Limb (tissue), 2 donors: ENCODE results near the gene COPS7A.
"Not testable (repeated sequence)": the region's sequence is repeated elsewhere in the genome, so short reads cannot be mapped to it uniquely, and the experiment has no call there.

Source experiments
- DNase-seq, 2 donors: peaks; one replicate each; pipeline ENCODE4 v3.0.0-alpha.2; 2016; ENCODE audit errors: extremely low spot score in 2 of 2

The COPS7A gene

DNA sequence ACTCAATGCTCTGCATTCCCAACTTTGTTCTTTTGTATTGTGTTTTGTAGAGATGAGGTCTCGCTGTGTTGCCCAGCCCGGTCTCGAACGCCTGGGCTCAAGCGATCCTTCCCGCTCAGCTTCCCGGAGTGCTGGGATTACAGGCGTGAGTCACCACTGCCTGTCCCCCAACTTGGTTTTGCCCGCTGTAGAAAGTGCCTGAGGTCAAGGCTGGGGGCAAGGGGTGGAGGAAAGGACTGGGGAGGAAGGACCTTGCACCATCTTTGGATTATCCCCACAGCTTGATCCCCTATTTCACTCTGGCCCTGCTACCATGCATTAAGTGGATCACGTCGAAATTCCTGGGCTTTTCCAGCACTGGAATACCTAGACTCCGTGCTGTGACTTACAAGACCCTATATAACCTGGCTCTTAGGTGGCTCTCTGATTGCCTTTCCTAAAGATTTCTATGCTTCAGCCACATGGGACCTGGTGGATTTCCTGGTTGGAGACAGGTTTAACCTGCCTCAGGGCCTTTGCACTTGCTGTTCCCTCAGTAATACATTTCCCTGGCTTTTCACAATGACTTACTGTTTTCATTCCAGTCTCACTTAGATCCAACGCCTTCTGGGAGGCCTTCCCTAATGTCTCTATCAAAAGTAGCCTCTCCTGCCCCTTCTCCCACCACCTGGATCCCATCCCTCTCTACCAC, 22.6 kb upstream of the COPS7A start:
- no peak for DNase-seq

GRCh38 chr12:6703631-6704030, 20.2 kb upstream of the COPS7A start:
- DNase-seq: no peak

DNA sequence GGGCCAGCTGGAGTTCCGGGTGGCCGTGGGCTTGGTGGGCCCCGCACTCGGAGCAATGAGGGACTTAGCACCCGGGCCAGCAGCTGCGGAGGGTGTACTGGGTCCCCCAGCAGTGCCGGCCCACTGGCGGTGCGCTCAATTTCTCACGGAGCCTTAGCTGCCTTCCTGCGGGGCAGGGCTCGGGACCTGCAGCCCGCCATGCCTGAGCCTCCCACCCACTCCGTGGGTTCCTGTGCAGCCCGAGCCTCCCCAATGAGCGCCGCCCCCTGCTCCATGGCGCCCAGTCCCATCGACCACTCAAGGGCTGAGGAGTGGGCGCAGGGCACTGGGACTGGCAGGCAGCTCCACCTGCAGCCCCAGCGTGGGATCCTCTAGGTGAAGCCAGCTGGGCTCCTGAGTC, 15.5 kb upstream of the COPS7A start:
- not testable (repeated sequence) for DNase-seq

- DNase-seq: no peak
Observed at GRCh38 chr12:6708960-6709394, 14.9 kb upstream of the COPS7A start.

DNA sequence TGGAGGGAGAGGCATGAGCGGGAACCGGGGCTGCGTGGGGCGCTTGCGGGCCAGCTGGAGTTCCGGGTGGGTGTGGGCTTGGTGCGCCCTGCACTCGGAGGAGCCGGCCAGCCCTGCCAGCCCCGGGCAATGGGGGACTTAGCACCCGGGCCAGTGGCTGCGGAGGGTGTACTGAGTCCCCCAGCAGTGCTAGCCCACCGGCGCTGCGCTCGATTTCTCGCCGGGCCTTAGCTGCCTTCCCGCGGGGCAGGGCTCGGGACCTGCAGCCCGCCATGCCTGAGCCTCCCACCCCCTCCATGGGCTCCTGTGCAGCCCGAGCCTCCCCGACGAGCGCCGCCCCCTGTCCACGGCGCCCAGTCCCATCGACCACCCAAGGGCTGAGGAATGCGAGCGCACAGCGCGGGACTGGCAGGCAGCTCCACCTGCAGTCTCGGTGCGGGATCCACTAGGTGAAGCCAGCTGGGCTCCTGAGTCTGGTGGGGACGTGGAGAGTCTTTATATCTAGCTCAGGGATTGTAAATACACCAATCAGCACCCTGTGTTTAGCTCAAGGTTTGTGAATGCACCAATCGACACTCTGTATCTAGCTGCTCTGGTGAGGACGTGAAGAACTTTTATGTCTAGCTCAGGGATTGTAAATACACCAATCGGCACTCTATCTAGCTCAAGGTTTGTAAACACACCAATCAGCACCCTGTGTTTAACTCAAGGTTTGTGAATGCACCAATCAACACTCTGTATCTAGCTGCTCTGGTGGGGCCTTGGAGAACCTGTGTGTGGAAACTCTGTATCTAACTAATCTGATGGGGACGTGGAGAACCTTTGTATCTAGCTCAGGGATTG, 7.6 kb upstream of the COPS7A start:
- not testable (repeated sequence) for DNase-seq

DNA sequence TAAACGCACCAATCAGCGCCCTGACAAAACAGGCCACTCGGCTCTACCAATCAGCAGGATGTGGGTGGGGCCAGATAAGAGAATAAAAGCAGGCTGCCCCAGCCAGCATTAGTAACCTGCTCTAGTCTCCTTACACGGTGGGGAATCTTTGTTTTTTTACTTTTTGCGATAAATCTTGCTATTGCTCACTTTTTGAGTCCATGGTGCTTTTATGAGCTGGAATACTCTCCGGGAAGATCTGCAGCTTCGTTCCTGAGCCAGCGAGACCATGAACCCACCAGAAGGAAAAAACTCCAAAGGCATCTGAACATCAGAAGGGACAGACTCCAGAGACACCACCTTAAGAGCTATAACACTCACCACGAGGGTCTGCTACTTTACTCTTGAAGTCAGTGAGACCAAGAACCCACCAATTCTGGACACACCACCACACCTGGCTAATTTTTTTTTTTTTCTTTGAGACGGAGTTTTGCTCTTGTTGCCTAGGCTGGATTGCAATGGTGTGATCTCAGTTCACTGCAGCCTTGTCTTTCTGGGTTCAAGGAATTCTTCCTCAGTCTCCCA, 6.9 kb upstream of the COPS7A start:
- no peak for DNase-seq

DNA sequence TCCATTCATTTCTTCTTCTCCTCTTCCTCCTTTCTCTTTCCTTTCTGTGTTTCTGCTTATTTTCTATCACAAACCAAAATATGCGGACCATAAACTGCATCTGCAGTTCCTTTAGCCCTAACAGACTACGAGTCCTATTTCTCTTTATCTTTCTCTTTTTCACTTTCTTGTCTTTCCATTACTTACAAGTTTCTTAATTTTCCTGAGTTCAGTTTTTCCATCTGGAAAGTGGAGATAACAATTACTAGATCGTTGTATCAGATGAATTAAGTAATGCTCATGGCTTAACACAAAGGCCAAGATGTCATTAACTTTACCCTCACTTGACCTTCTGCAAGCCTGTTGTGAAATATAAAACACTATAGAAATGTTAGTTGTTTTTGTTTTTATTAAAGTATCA, 983 bp upstream of the COPS7A start:
- no peak for DNase-seq

DNA sequence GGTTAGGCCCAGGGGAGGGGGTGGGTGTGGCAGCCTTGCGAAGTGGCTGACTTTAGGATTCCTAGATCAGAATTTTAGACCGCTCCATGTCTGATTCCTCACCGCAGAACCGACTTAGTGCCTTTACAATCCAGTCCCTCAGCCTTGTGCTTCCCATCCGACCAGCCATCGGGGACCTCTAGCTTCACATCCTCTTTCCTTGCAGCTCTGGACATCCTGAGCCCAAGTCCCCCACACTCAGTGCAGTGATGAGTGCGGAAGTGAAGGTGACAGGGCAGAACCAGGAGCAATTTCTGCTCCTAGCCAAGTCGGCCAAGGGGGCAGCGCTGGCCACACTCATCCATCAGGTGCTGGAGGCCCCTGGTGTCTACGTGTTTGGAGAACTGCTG, 557 bp downstream of the COPS7A start:
- DNase-seq: no peak

DNA sequence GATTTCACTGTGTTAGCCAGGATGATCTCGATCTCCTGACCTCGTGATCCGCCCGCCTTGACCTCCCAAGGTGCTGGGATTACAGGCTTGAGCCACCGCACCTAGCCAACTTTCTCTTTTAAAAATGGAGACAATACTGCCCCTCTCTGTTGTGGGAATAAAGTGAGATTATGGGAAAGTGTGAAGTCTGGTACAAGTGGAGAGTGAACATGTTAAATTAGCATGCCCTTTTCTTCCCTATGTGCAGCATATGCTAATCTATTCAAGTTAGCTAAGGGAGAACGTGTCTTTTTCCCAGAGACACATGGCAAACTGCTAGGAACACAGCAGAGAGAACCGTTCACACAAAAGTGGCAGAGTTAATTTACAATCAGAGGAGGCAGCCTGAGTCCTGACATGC, 1.5 kb downstream of the COPS7A start:
- DNase-seq: no peak

GRCh38 chr12:6729186-6729585, 5.3 kb downstream of the COPS7A start:
- DNase-seq: no peak

DNA sequence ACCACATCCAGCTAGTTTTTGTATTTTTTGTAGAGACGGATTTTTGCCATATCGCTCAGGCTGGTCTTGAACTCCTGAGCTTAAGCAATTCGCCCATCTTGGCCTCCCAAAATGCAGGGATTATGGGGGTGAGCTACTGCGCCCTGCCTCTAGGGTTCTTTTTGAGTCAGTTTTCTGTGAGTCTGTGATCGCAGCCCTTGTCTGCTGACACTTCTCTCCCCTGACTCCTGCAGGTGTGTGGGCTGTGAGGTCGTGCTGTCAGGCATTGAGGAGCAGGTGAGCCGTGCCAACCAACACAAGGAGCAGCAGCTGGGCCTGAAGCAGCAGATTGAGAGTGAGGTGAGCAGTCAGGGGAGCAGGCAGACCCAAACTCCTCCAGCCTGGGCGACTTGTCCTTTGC, 6.3 kb downstream of the COPS7A start:
- DNase-seq: no peak

- no peak for DNase-seq
Observed at GRCh38 chr12:6734506-6735387, 10.9 kb downstream of the COPS7A start.

GRCh38 chr12:6735448-6736191, 11.8 kb downstream of the COPS7A start:
- peak; percentile 62 to 69 for DNase-seq

GRCh38 chr12:6736754-6737153, 12.9 kb downstream of the COPS7A start:
- DNase-seq: no peak

GRCh38 chr12:6742080-6742479, 18.2 kb downstream of the COPS7A start:
- DNase-seq: not testable (repeated sequence)

DNA sequence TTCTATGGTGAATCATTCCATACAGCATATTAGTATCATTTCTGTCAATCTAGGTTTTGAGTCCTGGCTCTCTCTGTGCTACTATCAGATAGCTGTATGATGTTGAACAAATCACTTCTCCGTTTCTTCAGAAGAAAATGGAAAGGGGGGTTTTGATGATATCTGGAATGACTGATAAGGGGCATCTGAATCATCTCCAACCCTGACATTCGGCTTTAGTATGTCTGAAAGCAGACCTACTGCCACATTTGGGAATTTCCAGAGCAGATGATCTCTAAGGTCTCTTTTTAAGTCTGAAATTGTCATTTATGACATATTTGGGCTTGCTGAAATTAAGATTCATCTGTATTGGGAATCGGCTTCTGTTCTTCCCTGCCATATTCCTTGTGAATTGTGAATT, 19.0 kb downstream of the COPS7A start:
- DNase-seq: no peak

DNA sequence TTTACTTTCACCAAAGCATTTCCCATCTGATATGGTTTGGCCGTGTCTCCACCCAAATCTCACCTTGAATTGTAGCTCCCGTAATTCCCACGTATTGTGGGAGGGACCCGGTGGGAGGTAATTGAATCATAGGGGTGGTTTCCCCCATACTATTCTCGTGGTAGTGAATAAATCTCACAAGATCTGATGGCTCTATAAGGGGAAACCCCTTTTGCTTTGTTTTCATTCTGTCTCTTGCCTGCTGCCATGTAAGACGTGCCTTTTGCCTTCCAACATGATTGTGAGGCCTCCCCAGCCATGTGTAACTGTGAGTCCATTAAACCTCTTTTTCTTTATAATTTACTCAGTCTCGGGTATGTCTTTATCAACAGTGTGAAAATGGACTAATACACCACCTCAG, 19.5 kb downstream of the COPS7A start:
- not testable (repeated sequence) for DNase-seq

DNA sequence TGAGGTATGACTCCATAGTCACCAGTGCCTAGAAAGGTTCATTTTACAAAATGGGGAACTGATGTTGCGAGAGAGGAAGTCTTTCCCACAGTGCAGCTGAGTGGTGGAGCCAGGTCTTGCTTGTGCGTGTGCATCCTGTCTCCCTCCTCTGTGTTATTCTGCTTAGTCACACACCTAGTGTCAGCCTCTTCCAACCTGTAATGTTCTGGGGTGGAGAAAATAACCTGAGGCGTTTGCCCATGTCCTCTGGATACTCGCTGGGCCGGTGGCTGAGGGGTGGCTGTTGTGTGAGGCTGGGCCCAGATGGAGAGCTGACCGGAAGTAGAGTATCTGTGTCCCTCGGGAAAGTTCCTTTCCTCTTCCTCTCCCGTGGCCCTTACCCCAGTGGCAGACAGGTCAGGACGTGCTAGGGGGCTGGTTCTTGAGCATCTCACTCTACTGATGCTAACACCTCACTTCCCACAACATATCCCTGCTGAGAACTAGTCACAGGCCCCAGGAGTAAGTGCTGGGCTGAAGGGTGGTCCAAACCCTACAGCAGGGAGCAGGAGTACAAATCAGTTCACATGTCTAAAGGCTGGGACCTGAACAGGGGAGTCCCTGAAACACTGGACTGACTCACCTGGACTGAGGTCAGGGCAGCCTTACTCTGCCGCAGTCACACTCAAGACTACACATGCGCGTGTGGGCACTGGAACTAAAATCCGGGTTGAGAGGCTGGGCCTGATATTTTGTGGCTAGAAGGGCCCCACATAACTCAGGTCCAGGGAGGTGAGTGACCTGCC, 22.1 kb downstream of the COPS7A start:
- no peak for DNase-seq

DNA sequence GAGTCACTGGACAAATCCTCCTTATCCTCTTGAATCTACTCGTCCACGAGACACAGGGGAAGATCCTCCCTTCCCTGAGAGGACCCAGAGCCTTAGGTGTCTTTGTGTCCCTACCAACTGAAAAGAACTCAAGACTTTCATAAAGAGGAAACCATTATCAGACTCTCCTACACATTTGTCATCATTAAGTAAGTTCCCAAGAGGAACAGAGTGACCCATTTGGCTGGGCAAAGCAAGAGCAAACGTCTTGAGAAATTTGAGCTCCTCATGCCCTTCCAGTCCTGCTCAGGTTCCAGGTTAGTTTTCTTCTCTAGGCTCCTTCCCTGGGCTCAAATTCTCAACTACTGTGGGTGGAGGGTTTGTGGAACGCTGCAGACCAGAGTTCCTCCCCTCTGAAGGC, 23.4 kb downstream of the COPS7A start:
- DNase-seq: no peak

GRCh38 chr12:6748761-6749160, 24.9 kb downstream of the COPS7A start:
- DNase-seq: no peak
